ENCODE measurements around the gene CATSPER1.

- TF ChIP-seq GATA2 (IDR thresholded peaks at IDR 0.05; ENCODE audit: low read depth, low read length): no peak
- no peak for TF ChIP-seq GATA3 (IDR thresholded peaks at IDR 0.05; ENCODE audit: low read depth, low read length)
Observed at GRCh38 chr11:66020618-66021357, 5.5 kb downstream of the CATSPER1 start.

Measured in SH-SY5Y (cell line).